ENCODE results near the gene DNAJC22.
"Not testable (repeated sequence)": the region's sequence is repeated elsewhere in the genome, so short reads cannot be mapped to it uniquely, and the experiment has no call there.

DNAJC22 gene

GRCh38 chr12:49331380-49332222 is 15.1 kb upstream of the DNAJC22 start:
- DNase-seq = peak; percentile 33 to 69

GRCh38 chr12:49332441-49332861 is 14.2 kb upstream of the DNAJC22 start:
- no peak for DNase-seq

GRCh38 chr12:49332891-49333371 is 13.8 kb upstream of the DNAJC22 start:
- DNase-seq = no peak

GRCh38 chr12:49333778-49334177 is 12.9 kb upstream of the DNAJC22 start:
- DNase-seq = not testable (repeated sequence)

GRCh38 chr12:49334226-49334625 is 12.5 kb upstream of the DNAJC22 start:
- no peak for DNase-seq

DNA sequence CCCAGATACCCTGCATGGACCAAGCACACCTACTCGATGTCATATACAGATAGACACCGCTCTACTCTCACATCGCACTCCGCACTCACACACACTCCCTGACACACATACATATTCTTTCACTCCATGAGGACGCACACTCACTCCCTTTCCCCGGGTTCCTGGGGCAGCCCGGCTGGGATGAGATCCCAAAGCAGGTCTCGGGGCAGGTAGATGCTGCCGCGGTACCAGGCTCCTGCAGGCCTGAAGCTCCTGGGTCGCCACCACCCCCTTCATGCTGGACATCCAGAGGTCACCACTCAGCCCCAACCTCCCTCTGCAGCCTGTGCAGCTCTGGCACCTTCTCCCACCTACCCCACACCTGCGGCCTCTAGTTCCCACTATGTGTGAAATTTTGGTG is 12.0 kb upstream of the DNAJC22 start:
- no peak for DNase-seq

DNA sequence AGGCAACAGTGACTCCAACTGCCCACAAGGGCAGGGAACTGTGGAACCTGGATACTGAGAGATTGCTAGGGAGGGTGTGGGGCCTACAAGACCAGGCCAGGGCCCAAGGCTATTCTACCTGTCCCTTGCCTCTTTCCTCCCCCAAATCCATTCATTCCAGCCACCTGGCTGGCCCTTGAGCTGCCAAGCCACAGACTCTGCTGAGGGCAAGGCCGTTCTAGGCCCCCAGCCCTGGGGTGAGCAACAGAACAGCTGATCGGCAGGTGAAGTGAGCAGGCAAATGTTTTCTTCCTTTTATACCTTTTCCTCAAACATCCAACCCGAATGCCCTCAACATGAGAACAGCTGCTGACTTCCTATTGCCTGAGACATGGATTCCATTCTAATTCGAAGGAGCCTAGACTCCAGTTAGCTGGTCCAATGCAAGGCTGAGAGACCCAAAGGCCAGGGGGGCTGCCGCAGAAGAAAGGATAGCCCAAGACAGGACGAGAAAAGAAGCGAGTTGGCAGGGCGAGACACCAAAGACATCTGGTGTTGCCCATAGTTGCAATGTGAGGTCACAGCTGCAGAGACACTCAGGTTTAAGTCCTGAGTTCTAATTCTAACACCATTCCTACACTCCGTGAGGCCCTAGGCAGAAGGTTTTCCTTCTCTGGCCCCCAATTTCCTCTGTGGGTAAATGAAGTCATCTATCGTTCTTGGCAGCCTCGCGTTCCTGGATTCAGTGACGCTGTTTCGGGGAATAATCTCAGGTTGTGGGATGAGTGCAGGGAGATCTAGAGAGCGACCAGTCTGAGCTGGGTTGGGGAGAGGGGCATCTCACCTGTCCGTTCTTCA is 11.4 kb upstream of the DNAJC22 start:
- no peak for DNase-seq

GRCh38 chr12:49335955-49336644 is 10.6 kb upstream of the DNAJC22 start:
- no peak for DNase-seq

DNA sequence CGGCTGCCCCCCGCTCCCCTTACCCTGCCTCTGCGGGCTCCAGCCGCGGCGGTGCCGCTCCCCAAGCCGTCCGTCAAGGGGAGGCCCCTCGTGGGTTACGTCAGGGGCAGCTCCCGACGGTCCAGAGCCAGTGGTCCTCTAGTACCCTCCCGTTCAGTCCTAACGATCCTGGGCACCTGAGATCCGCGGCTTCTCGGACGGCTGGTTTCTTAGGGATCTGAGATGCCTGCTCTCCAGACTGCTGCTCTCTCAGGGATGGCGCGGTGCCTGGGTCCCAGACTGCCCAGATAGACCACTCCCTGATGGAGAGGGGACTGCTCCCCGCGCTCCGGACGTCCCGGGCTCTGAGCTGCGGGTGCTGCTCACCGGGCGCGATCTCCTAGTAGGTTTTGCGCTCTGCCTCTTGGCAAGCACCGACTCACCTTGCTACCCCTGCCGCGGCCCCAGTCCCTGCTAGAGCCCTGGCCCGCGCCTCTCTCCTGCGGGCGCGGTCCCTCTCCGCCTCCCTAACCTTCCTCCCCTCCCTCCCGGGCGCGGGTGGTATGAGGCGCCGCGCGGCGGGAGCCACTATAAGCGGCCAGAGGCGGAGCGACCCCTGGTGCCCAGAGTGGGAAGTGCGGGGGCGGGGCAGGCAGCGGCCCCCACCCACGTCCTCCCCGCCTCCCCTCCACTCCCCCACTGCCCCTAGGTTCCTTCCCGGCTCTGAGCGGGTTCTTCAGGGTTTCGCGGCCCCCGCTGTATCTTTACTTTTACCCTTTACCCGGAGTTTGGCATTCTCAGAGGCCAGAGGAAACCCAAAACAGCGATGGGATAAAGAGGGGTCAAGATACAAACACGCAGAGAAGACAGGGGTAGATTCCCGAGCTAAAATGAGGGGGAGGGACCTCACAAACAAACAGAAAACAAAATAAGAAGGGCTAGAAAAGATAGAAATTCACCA is 9.8 kb upstream of the DNAJC22 start, which contains the start of gene C1QL4:
Gene C1QL4 (minus strand): TSS at position 544 of the 940 bp plus-strand sequence. CDS start 711 bp downstream, outside the sequence.
- peak in 1 of 2 experiments; percentile 91 for DNase-seq

DNA sequence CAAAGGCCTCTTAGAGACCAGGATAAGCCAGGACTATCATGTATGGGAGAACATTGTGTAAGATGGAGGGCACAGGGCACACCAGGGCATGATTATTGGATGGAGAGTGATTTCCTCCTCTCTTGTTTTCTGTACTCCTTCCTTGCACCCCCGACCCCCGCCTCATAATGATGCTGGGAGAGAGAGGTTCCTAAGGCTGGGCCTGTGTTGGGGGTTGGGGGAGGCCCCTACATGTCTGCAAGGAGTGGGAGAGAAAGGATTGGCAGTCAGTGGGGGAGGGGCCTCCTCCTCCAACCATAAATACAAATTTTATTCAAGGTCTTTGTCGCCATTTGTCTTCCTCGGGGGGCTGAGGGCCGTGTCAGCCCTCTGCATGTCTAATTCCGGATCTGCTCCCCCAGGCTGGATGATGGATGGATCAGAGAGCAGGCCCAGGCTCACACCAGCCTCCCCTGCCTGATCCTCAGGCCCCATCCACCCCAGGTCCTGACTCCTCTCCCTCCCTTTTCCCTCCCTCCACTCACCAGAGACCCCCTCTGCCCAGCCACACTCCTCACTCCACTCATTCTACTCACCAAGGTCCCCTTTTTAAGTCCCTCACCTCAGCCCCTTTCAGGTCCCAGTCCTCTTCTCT is 7.7 kb upstream of the DNAJC22 start:
- no peak for DNase-seq

DNA sequence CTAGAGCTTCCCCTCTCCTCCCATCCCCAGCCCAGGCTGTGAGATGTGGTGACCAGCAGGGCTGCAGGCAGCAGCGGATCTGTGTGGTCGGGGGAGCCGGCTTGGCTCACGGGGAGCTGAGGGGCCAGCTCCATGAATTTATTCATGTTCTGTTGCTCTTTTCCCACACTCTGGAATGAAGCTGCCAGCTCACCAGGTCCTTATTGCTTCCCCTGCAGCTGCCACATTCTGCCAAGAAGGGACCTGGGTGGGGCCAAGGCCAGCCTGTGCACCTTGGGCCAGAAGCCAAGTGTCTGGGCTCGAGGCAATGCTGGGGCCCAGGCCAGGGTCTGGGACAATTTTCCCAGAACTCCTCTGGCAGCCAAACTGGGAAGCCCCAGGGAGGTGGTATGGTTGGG is 7.2 kb upstream of the DNAJC22 start:
- peak in 1 of 2 experiments; percentile 29 for DNase-seq

DNA sequence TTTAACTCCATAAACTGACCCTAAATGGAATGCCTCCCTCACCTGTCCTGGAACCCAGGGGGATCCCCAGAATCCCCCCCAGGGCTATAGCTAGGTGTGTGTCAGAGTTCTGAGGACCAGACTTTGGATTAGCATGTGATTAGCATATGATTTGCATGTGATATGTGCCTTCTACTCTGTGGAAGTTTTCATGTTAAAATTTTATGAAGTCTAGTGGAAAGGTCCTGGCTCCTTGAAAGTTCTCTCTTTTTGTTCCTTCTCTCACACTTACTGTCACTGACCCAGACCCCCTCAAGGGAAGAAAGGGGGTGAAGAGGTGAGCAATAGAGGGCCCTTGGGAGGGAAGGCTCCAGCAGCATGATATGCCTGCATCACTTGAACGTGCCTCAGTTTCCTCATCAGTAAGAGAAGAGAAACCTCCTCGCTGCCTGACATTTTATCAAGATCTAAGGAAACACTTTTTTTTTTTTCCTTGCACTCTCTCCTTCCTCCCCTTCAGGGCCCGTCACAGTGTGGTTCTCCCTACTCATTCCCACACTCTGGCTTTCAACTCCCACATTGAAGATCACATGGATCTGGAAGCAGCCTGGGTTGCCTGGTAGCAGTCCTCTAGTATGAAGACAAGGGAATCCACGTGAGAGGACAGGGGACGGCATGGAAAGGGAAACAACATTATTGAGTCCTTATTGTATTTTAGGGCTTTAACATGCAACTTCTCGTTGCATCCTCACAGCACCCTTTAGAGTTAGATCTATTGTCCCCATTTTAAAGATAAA is 6.4 kb upstream of the DNAJC22 start:
- DNase-seq = peak in 1 of 2 experiments; percentile 21

DNA sequence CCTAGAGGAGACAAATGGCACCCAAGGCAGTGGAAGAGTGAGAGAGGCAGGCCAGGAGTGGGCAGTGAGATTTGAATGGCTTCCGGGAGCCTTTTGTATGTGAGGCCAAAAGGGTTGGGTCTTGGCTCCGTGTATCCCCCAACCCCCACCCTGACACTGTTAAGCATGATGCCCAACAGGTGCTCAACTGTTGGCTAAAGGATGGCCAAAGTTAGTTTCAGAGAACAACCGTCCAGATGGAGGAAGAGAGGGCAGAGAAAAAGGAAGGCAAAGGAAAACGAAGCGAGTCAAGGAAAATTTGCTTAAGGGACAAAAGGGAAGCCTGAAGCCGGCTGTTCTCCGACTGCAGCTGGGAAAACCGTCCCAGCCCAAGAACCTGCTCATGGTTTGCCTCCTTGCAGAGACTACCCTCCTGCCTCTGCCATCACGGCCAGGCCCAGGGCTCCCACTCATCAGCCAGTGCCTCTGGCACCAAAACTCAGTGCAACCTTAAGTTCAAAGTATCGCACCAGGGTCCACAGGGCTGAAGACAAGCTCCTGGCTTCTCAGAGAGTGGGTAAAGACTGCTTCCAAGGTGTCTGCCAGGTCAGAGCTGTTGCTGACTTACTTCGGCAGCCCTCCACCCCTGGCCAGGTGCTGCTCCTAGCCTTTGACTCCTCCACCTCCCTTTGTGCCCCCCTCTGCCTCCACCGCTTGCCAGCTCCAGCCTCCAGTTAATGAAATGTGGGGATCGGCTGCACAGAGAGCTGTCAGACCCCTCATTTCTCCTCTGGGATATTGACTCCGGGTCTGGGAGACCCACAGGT is 5.5 kb upstream of the DNAJC22 start:
- no peak for DNase-seq

GRCh38 chr12:49341777-49342065 is 5.0 kb upstream of the DNAJC22 start:
- no peak for DNase-seq

- DNase-seq = peak; percentile 90 to 98
Measured at GRCh38 chr12:49342066-49342913, 4.4 kb upstream of the DNAJC22 start.

GRCh38 chr12:49342914-49343731 is 3.6 kb upstream of the DNAJC22 start:
- DNase-seq = peak in 1 of 2 experiments; percentile 28

DNA sequence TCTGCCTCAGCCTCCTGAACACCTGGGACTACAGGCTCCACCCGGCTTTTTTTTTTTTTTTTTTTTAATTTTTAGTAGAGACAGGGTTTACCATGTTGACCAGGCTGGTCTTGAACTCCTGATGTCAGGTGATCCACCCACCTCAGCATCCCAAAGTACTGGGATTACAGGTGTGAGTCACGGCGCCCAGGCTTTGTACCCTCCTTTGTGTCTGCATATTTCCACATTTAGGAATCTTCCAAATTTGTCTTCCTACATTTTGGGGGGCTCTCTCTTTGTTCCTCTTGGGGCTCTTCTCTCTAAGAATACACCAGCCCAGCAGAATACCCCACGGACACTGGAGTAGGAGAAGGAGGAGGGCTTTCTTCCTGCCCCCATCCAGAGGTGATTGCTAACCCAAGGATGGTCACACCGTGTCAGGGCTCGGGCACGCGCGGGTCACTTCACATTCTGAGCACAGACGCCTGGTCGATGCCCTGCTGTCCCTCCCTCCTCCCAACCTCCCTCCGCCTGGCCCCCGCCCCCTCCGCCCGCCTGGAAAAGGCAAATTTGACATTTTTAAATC is 2.1 kb upstream of the DNAJC22 start:
- no peak for DNase-seq

All from NCI-H526 (cell line).